Heart left ventricle (tissue), 13 donors: ENCODE results near the gene ID3.

Source experiments
- POLR2A ChIP-seq, 2 donors: fragments of 450-650 bp; IDR thresholded peaks; one replicate each; pipeline ENCODE4 v1.6.1; 2017; ENCODE audit warnings: antibody characterized with exemption in 2 of 2, mild to moderate bottlenecking in 2 of 2, moderate library complexity in 2 of 2
- TF ChIP-seq, protein P1 (sequence below), 12 donors: fragments of 200-600 bp; sonication (generic) in 4 of 12; IDR thresholded peaks; one replicate each; pipeline versions ENCODE4 v1.5.0 to v1.8.0; 2018 to 2022; ENCODE audit warnings: antibody characterized with exemption in 12 of 12, mild to moderate bottlenecking in 5 of 12
- donor health status: ischemic (EF 13 %, LVEDD 7.1; RV severe dilation, severe dysfunction).
- donor health status: DM: no; HTN: yes; CAD: no.
- donor health status: DM: no; HTN: no; CAD: no.
- donor health status: ischemic (EF 25% LVEDD 6.9; RV normal size, moderate dysfunction).
- donor health status: ischemic (EF 25% LVEDD 5.7; RV mildly dilated, moderate dysfunction).
- donor health status: ischemic (EF 35%, LVEDD 5.7; RV mildly dilated, moderate dysfunction).
- donor health status: nonischemic (EF 11% LVEDD 7.7; RV severe dilation, severe dysfunction).
- donor health status: DM: yes; HTN: yes; CAD: no.
- donor health status: PGD.
- donor health status: ischemic (EF 29% LVEDD 5.4; RV normal size, mild dysfunction).
- donor health status: nonischemic (EF 23%, LVEDD 6.1; RV moderate dilation, normal function).

DNA sequence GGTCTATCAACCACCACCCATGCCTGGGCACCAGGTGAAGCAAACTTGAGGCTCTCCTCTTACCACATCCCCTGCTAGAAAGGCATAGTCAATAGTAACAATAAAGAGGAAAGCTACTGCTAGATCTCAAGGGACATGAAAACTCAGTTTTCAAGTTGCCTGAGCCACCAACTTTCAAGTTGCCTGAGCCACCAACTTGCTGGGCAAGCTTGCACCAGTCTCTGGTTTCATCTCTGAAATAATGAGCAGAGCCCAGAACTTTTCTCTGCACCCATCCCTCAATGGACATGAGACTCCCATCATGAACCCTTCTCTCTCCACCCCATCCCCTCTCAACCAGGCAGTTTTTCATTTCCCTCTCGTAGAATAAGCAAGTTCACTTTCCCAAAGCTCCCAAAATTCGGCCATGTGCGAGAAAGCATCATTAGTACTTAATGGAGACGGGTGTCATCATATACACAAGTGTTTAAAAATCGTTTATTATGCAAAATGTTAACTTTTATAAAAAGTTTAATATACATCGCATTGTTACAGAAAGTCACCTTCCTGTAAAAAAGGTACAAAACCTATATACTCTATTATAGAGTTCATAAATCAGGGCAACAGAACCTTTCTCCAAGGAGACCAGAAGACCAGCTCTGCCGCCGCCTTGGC, 1.7 kb downstream of the ID3 start:
- TF ChIP-seq, protein P1, sequence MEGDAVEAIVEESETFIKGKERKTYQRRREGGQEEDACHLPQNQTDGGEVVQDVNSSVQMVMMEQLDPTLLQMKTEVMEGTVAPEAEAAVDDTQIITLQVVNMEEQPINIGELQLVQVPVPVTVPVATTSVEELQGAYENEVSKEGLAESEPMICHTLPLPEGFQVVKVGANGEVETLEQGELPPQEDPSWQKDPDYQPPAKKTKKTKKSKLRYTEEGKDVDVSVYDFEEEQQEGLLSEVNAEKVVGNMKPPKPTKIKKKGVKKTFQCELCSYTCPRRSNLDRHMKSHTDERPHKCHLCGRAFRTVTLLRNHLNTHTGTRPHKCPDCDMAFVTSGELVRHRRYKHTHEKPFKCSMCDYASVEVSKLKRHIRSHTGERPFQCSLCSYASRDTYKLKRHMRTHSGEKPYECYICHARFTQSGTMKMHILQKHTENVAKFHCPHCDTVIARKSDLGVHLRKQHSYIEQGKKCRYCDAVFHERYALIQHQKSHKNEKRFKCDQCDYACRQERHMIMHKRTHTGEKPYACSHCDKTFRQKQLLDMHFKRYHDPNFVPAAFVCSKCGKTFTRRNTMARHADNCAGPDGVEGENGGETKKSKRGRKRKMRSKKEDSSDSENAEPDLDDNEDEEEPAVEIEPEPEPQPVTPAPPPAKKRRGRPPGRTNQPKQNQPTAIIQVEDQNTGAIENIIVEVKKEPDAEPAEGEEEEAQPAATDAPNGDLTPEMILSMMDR (IDR thresholded peaks at IDR 0.05), result no peak
- no peak for TF ChIP-seq POLR2A (IDR thresholded peaks at IDR 0.05)
